GM12891 (cell line): Measurements from ENCODE around the gene ARHGAP18.

ENCODE experiments used
- PAX5 ChIP-seq: IDR thresholded peaks from 2 replicates; pipeline ENCODE4 v1.6.1; 2011; ENCODE audit warnings: low read length, moderate library complexity, mild to moderate bottlenecking; ENCODE audit not compliant: insufficient read depth, severe bottlenecking
- POLR2A ChIP-seq: IDR thresholded peaks from 2 replicates; pipeline ENCODE4 v1.6.1; 2011; ENCODE audit warnings: low read depth, low read length, control low read depth
- POLR2AphosphoS5 ChIP-seq: IDR thresholded peaks from 2 replicates; pipeline ENCODE4 v1.6.1; 2011; ENCODE audit warnings: low read depth, low read length, control low read depth

GRCh38 chr6:129609635-129610034 lies 100.3 kb downstream of the ARHGAP18 start:
- TF ChIP-seq POLR2A (no peak), POLR2AphosphoS5 (no peak), PAX5 (no peak)
